Measurements from ENCODE around the gene OR14A2. TPM values are rescaled to one million over a fixed set of nuclear protein-coding genes. Genes with fewer than 3 reads are reported as not detected.

The OR14A2 gene
- total and polyA plus RNA-seq, 2 experiments from 2014 or later, result 0.60 TPM; not detected in 1

GRCh38 chr1:247738315-247738714, 9.6 kb downstream of the OR14A2 start, which contains the start of gene OR14K1:
OR14K1 (plus strand) TSS chr1:247738615; CDS start chr1:247738615, 0 bp downstream.
- DNase-seq (ENCODE audit: low spot score), result no peak
- no peak for ATAC-seq
- peaks cover 3% of the 10 kb centered on the region; the same call in 2 of the 3 replicates for H3K36me3 Mint-ChIP-seq (ENCODE audit: low read depth)
- no peak within 1 kb of the TSS for H3K4me3 Mint-ChIP-seq
- H3K36me3 ChIP-seq (ENCODE audit: insufficient read depth), result no peaks in the 10 kb centered on the region
- H4K20me1 ChIP-seq (replicated peaks; ENCODE audit: insufficient read depth), result no peaks in the 10 kb centered on the region
- H3K27me3 Mint-ChIP-seq (ENCODE audit: insufficient read depth, low read depth, poor library complexity), result no peaks in the 10 kb centered on the region
- TF ChIP-seq ZNF331 (CRISPR knock-in tag; IDR thresholded peaks at IDR 0.05; ENCODE audit: low read depth), result no peak
- no peak for TF ChIP-seq REST (IDR thresholded peaks at IDR 0.05; ENCODE audit: unreplicated experiment)
- no peak for TF ChIP-seq ETS1 (IDR thresholded peaks at IDR 0.05)
- no peak for TF ChIP-seq CREB1 (CRISPR knock-in tag; IDR thresholded peaks at IDR 0.05; ENCODE audit: low read depth)
- no peak within 1 kb of the TSS for H3K27ac Mint-ChIP-seq
- H3K9me2 ChIP-seq (ENCODE audit: insufficient read depth), result no peaks in the 10 kb centered on the region
- no peak within 1 kb of the TSS for H3K4me3 ChIP-seq
- no peaks in the 10 kb centered on the region for H3K4me1 ChIP-seq (ENCODE audit: insufficient read depth)
- peaks cover 72% of the 10 kb centered on the region for H3K9me3 Mint-ChIP-seq
- H3K4me1 Mint-ChIP-seq, result no peaks in the 10 kb centered on the region
- H3K27me3 ChIP-seq (ENCODE audit: insufficient read depth), result no peaks in the 10 kb centered on the region
- H2AFZ ChIP-seq, result no peak within 1 kb of the TSS
- no peak within 1 kb of the TSS for H3K27ac ChIP-seq (ENCODE audit: low read depth)
- H3F3A ChIP-seq (replicated peaks; ENCODE audit: low read depth), result no peaks in the 10 kb centered on the region
- no peak within 1 kb of the TSS for H3K4me2 ChIP-seq
- H3K79me2 ChIP-seq (replicated peaks; ENCODE audit: insufficient read depth), result no peaks in the 10 kb centered on the region

GRCh38 chr1:247721222-247721621, 26.7 kb downstream of the OR14A2 start:
- no peaks in the 10 kb centered on the region for H3F3A ChIP-seq (replicated peaks; ENCODE audit: low read depth)
- DNase-seq (ENCODE audit: low spot score) (no peak), ATAC-seq (no peak)
- no peaks in the 10 kb centered on the region for H3K4me1 ChIP-seq (ENCODE audit: insufficient read depth)
- Mint-ChIP-seq H3K36me3 (ENCODE audit: low read depth) (no peaks in the 10 kb centered on the region), H3K27ac (no peak overlapping the region), H3K4me3 (no peak overlapping the region), H3K9me3 (peaks cover 55% of the 10 kb centered on the region), H3K4me1 (no peaks in the 10 kb centered on the region), H3K27me3 (ENCODE audit: insufficient read depth, low read depth, poor library complexity) (no peaks in the 10 kb centered on the region)
- H3K27me3 ChIP-seq (ENCODE audit: insufficient read depth), result no peaks in the 10 kb centered on the region
- no peaks in the 10 kb centered on the region for H4K20me1 ChIP-seq (replicated peaks; ENCODE audit: insufficient read depth)
- no peaks in the 10 kb centered on the region for H3K9me2 ChIP-seq (ENCODE audit: insufficient read depth)
- no peak overlapping the region for H3K4me2 ChIP-seq
- H2AFZ ChIP-seq, result no peak overlapping the region
- H3K79me2 ChIP-seq (replicated peaks; ENCODE audit: insufficient read depth), result no peaks in the 10 kb centered on the region
- no peaks in the 10 kb centered on the region for H3K36me3 ChIP-seq (ENCODE audit: insufficient read depth)
- H3K4me3 ChIP-seq, result no peak overlapping the region
- no peak overlapping the region for H3K27ac ChIP-seq (ENCODE audit: low read depth)
- TF ChIP-seq CTCF (conservative IDR thresholded peaks at IDR 0.05; ENCODE audit: low read depth in 2 of 2) (no peak), NANOG (IDR thresholded peaks at IDR 0.05; ENCODE audit: borderline replicate concordance) (no peak), EZH2 (IDR thresholded peaks at IDR 0.05; ENCODE audit: low read depth, unreplicated experiment) (no peak), ETS1 (IDR thresholded peaks at IDR 0.05) (no peak)

Measured in GM23338 (cell line).